ENCODE results near the gene SOX14.

DNA sequence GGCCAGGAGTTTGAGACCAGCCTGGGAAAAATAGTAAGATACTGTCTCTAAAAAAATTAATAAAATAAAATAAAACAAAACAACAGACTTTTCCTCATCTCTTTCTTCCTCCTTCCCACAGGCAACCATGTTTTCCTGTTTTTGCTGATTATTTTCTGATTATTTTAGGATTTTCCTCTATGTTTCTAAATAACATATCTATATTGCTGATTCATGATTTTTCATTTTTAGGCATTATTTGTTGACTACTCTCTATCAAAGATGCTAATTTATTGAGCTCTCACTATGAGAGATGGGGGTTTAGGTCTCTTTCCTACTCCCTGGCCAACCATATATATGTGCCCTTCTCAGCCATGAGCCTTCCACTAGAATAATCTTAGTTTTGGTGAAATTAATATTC lies 45.4 kb downstream of the SOX14 start:
- no peak for TF ChIP-seq EZH2 (IDR thresholded peaks at IDR 0.05; ENCODE audit: borderline replicate concordance, low read depth, low read length, severe bottlenecking)
- TF ChIP-seq, protein P1, sequence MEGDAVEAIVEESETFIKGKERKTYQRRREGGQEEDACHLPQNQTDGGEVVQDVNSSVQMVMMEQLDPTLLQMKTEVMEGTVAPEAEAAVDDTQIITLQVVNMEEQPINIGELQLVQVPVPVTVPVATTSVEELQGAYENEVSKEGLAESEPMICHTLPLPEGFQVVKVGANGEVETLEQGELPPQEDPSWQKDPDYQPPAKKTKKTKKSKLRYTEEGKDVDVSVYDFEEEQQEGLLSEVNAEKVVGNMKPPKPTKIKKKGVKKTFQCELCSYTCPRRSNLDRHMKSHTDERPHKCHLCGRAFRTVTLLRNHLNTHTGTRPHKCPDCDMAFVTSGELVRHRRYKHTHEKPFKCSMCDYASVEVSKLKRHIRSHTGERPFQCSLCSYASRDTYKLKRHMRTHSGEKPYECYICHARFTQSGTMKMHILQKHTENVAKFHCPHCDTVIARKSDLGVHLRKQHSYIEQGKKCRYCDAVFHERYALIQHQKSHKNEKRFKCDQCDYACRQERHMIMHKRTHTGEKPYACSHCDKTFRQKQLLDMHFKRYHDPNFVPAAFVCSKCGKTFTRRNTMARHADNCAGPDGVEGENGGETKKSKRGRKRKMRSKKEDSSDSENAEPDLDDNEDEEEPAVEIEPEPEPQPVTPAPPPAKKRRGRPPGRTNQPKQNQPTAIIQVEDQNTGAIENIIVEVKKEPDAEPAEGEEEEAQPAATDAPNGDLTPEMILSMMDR (IDR thresholded peaks at IDR 0.05; ENCODE audit: borderline replicate concordance, extremely low read depth, low read length, poor library complexity, severe bottlenecking), result no peak
